ENCODE results near the gene MAN1C1. TPM values are rescaled to one million over a fixed set of nuclear protein-coding genes. Genes with fewer than 3 reads are reported as not detected.
A peak's percentile ranks its signal among the peaks of the same experiment; 100 is the strongest.

Gene MAN1C1
- total and polyA plus RNA-seq, 9 of the 15 experiments (the other 6 are each of a cell fraction or from before 2014, with no cell fraction given), result 0.04 to 0.44 (median 0.10) TPM; not detected in 3

GRCh38 chr1:25695090-25695770 is 78.6 kb downstream of the MAN1C1 start (continued):
- peak; percentile 54; the same call in 1 of the 2 replicates for TF ChIP-seq MITF (IDR thresholded peaks at IDR 0.05)
- TF ChIP-seq ETV1 (tag; conservative IDR thresholded peaks at IDR 0.05; ENCODE audit: low read depth), result peak; percentile 71; the same call in 1 of the 2 replicates
- TF ChIP-seq CTCF (IDR thresholded peaks at IDR 0.05 in 2 of 3, conservative IDR thresholded peaks at IDR 0.05 in 1 of 3; ENCODE audit: insufficient read depth in 2 of 3, low read depth in 1 of 3, low read length in 3 of 3), result peak; percentile 28 to 53 (median 51); a peak in 5 of 6 replicates
- TF ChIP-seq SOX6 (IDR thresholded peaks at IDR 0.05), result peak; percentile 42; the same call in 1 of the 2 replicates
- no peak for TF ChIP-seq MECOM (CRISPR knock-in tag; IDR thresholded peaks at IDR 0.05)
- no peak for TF ChIP-seq TFAP4 (CRISPR knock-in tag; IDR thresholded peaks at IDR 0.05; ENCODE audit: borderline replicate concordance)
- peak; percentile 63 for TF ChIP-seq TFE3 (CRISPR knock-in tag; IDR thresholded peaks at IDR 0.05)
- TF ChIP-seq ZBTB40 (IDR thresholded peaks at IDR 0.05), result no peak
- no peak for TF ChIP-seq ZBTB40 (CRISPR knock-in tag; IDR thresholded peaks at IDR 0.05)
- peak; percentile 82; the same call in 1 of the 2 replicates for TF ChIP-seq TOE1 (IDR thresholded peaks at IDR 0.05; ENCODE audit: borderline replicate concordance)
- no peak for TF ChIP-seq TOE1 (CRISPR knock-in tag; IDR thresholded peaks at IDR 0.05; ENCODE audit: borderline replicate concordance, low read depth)
